ENCODE measurements around the gene CALML6. TPM values are rescaled to one million over a fixed set of nuclear protein-coding genes. Genes with fewer than 3 reads are reported as not detected.
"Not testable (repeated sequence)": the region's sequence is repeated elsewhere in the genome, so short reads cannot be mapped to it uniquely, and the experiment has no call there.

Gene CALML6
- total RNA-seq, 1 experiment from 2014 or later, result not detected

GRCh38 chr1:1924386-1924785, 9.3 kb downstream of the CALML6 start:
- no peak for DNase-seq (ENCODE audit: low read depth)

GRCh38 chr1:1924849-1925248, 9.8 kb downstream of the CALML6 start:
- DNase-seq (ENCODE audit: low read depth), result no peak

- DNase-seq (ENCODE audit: low read depth), result no peak
Measured at GRCh38 chr1:1925437-1926345, 10.6 kb downstream of the CALML6 start.

- no peak for DNase-seq (ENCODE audit: low read depth)
Measured at GRCh38 chr1:1926346-1926811, 11.3 kb downstream of the CALML6 start.

GRCh38 chr1:1926886-1927660, 12.0 kb downstream of the CALML6 start:
- DNase-seq (ENCODE audit: low read depth), result no peak

- DNase-seq (ENCODE audit: low read depth), result no peak
Measured at GRCh38 chr1:1927751-1928150, 12.7 kb downstream of the CALML6 start.

GRCh38 chr1:1928231-1929101, 13.4 kb downstream of the CALML6 start:
- DNase-seq (ENCODE audit: low read depth), result no peak

- DNase-seq (ENCODE audit: low read depth), result no peak
Measured at GRCh38 chr1:1929102-1929638, 14.1 kb downstream of the CALML6 start.

- DNase-seq (ENCODE audit: low read depth), result no peak
Measured at GRCh38 chr1:1929639-1930545, 14.8 kb downstream of the CALML6 start.

- DNase-seq (ENCODE audit: low read depth), result not testable (repeated sequence)
Measured at GRCh38 chr1:1934848-1935247, 19.8 kb downstream of the CALML6 start.

- DNase-seq (ENCODE audit: low read depth), result no peak
Measured at GRCh38 chr1:1937061-1937460, 22.0 kb downstream of the CALML6 start.

- no peak for DNase-seq (ENCODE audit: low read depth)
Measured at GRCh38 chr1:1937549-1938275, 22.7 kb downstream of the CALML6 start.

- DNase-seq (ENCODE audit: low read depth), result no peak
Measured at GRCh38 chr1:1938276-1938573, 23.2 kb downstream of the CALML6 start.

- DNase-seq (ENCODE audit: low read depth), result no peak
Measured at GRCh38 chr1:1938613-1939295, 23.7 kb downstream of the CALML6 start.

- DNase-seq (ENCODE audit: low read depth), result no peak
Measured at GRCh38 chr1:1939296-1940122, 24.4 kb downstream of the CALML6 start.

GRCh38 chr1:1940123-1940425, 25.0 kb downstream of the CALML6 start:
- DNase-seq (ENCODE audit: low read depth), result no peak

GRCh38 chr1:1941211-1941841, 26.3 kb downstream of the CALML6 start:
- no peak for DNase-seq (ENCODE audit: low read depth)

Measured in HT1080 (cell line).